Body of pancreas (tissue), 4 donors: Measurements from ENCODE around the gene FAM184B. TPM values are rescaled to one million over a fixed set of nuclear protein-coding genes. Genes with fewer than 3 reads are reported as not detected.

Experiments
- ATAC-seq: fragments of 150-250 bp; one replicate; pipeline ENCODE4 v1.9.1; 2016
- DNase-seq, 4 donors: peaks; one replicate each; pipeline ENCODE4 v3.0.0-alpha.2; 2019
- H3K27ac ChIP-seq, 4 donors: fragments of 200-600 bp; sonication (generic); 1 replicate in 3 of 4; 2 replicates in 1 of 4; pipeline versions ENCODE4 v1.5.1 to v1.6.1; 2016 to 2019; ENCODE audit warnings: mild to moderate bottlenecking in 1 of 4, mixed read lengths in 1 of 4, moderate library complexity in 1 of 4
- H3K27me3 ChIP-seq, 2 donors: fragments of 200-600 bp; sonication (generic); one replicate each; pipeline ENCODE4 v1.6.0; 2016; ENCODE audit warnings: mild to moderate bottlenecking in 1 of 2
- H3K36me3 ChIP-seq, 2 donors: fragments of 200-600 bp; sonication (generic); replicated peaks in 1 of 2; 2 replicates each; pipeline ENCODE4 v1.5.1; 2016; ENCODE audit warnings: low read depth in 2 of 2; ENCODE audit not compliant: insufficient read depth in 1 of 2
- H3K4me1 ChIP-seq: fragments of 200-600 bp; sonication (generic); one replicate; pipeline ENCODE4 v1.6.0; 2016
- H3K4me3 ChIP-seq, 2 donors: fragments of 200-600 bp; sonication (generic); 1 replicate in 1 of 2; 2 replicates in 1 of 2; pipeline ENCODE4 v1.5.1; 2016 to 2019
- H3K9me3 ChIP-seq, 3 donors: fragments of 200-600 bp; sonication (generic); 1 replicate in 2 of 3; 2 replicates in 1 of 3; pipeline ENCODE4 v1.5.1; 2016
- POLR2A ChIP-seq, 3 donors: fragments of 450-650 bp; IDR thresholded peaks; one replicate each; pipeline ENCODE4 v1.6.1; 2016; ENCODE audit warnings: antibody characterized with exemption in 3 of 3, mild to moderate bottlenecking in 2 of 3
- WGBS, 2 donors: methylation state at CpG; one replicate each; pipeline ENCODE4 v1.1.5; 2017; 5-methylcytosine and 5-hydroxymethylcytosine counted together
- intact Hi-C: fragments of 100-400 bp; cut with DNase I; formaldehyde crosslinking; loops from one replicate; pipeline ENCODE4 v1.15.1; 2023
- total RNA-seq, 2 donors: library from RNA; depleted of rRNA; stranded (reverse); fragments of >200 nt; gene quantifications; one replicate each; pipeline ENCODE4 v1.1.0, GENCODE V29; 2016
- TF ChIP-seq, protein P1 (sequence below), 7 experiments: fragments of 450-650 bp in 4 of 7; fragments of 200-600 bp in 3 of 7; sonication (generic) in 3 of 7; IDR thresholded peaks; one replicate each; pipeline ENCODE4 v1.5.1; 2016 to 2019; ENCODE audit warnings: antibody characterized with exemption in 7 of 7

FAM184B gene
- total RNA-seq, 2 donors from 2014 or later: not detected

DNA sequence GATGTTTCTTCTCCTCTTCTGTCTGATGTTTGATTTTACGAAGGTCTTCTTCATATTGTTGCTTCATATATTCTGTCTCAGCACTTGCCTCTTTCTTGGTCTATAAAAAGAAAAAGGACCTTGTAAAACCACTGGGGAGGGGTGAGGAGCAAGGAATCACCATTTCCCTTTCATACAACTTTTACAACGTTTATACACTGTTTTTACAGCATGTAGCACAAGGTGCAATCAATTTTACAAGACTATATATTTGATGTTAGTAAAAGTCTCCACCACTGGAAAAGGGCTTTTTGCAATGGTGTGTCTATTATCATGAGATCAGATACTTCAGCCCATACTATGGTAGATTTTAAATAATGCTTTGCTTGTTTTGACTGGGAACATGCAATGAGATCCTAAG lies 76.3 kb downstream of the FAM184B start:
- no peak overlapping the region for H3K27ac ChIP-seq
- H3K27me3 ChIP-seq: no peaks in the 10 kb centered on the region
- no peak for TF ChIP-seq POLR2A (IDR thresholded peaks at IDR 0.05)
- TF ChIP-seq, protein P1, sequence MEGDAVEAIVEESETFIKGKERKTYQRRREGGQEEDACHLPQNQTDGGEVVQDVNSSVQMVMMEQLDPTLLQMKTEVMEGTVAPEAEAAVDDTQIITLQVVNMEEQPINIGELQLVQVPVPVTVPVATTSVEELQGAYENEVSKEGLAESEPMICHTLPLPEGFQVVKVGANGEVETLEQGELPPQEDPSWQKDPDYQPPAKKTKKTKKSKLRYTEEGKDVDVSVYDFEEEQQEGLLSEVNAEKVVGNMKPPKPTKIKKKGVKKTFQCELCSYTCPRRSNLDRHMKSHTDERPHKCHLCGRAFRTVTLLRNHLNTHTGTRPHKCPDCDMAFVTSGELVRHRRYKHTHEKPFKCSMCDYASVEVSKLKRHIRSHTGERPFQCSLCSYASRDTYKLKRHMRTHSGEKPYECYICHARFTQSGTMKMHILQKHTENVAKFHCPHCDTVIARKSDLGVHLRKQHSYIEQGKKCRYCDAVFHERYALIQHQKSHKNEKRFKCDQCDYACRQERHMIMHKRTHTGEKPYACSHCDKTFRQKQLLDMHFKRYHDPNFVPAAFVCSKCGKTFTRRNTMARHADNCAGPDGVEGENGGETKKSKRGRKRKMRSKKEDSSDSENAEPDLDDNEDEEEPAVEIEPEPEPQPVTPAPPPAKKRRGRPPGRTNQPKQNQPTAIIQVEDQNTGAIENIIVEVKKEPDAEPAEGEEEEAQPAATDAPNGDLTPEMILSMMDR (IDR thresholded peaks at IDR 0.05): no peak
- DNase-seq (no peak), ATAC-seq (no peak)
- no peaks in the 10 kb centered on the region for H3K36me3 ChIP-seq
- H3K9me3 ChIP-seq: no peaks in the 10 kb centered on the region
- H3K4me1 ChIP-seq: peaks cover 11% of the 10 kb centered on the region
- no peak overlapping the region for H3K4me3 ChIP-seq
- 55 to 57% methylated on average over 2 of the region's 2 CpGs for WGBS, 2 donors
- intact Hi-C loops: no loop called here

GRCh38 chr4:17704020-17704650 lies 77.3 kb downstream of the FAM184B start:
- intact Hi-C loops: no loop called here
- ATAC-seq (peak; percentile 58), DNase-seq (peak in 2 of 4 donors; percentile 9 to 18)
- no peaks in the 10 kb centered on the region for H3K27me3 ChIP-seq
- H3K27ac ChIP-seq: no peak overlapping the region
- H3K9me3 ChIP-seq: no peaks in the 10 kb centered on the region
- peaks cover 11% of the 10 kb centered on the region for H3K4me1 ChIP-seq
- no peak overlapping the region for H3K4me3 ChIP-seq
- TF ChIP-seq POLR2A (IDR thresholded peaks at IDR 0.05): no peak
- H3K36me3 ChIP-seq: no peaks in the 10 kb centered on the region
- 33 to 43% methylated on average over 6 of the region's 6 CpGs for WGBS, 2 donors

GRCh38 chr4:17702641-17703040 lies 78.8 kb downstream of the FAM184B start:
- H3K4me3 ChIP-seq: no peak overlapping the region
- no peak for DNase-seq
- H3K36me3 ChIP-seq: no peaks in the 10 kb centered on the region
- H3K9me3 ChIP-seq: no peaks in the 10 kb centered on the region
- H3K27ac ChIP-seq: no peak overlapping the region
- TF ChIP-seq POLR2A (IDR thresholded peaks at IDR 0.05): no peak
- TF ChIP-seq, protein P1 (IDR thresholded peaks at IDR 0.05): no peak
- 63 to 75% methylated on average over 5 of the region's 5 CpGs for WGBS, 2 donors
- no peak for ATAC-seq
- intact Hi-C loops: no loop called here
- H3K27me3 ChIP-seq: no peaks in the 10 kb centered on the region
- peaks cover 15% of the 10 kb centered on the region for H3K4me1 ChIP-seq

- ATAC-seq (no peak), DNase-seq (no peak)
- Histone ChIP-seq H3K4me1 (peaks cover 18% of the 10 kb centered on the region), H3K4me3 (no peak overlapping the region), H3K27ac (no peak overlapping the region), H3K9me3 (no peaks in the 10 kb centered on the region), H3K36me3 (no peaks in the 10 kb centered on the region), H3K27me3 (no peaks in the 10 kb centered on the region)
- TF ChIP-seq, protein P1 (IDR thresholded peaks at IDR 0.05): no peak
- no peak for TF ChIP-seq POLR2A (IDR thresholded peaks at IDR 0.05)
- intact Hi-C loops: no loop called here
- 87 to 96% methylated on average over 4 of the region's 4 CpGs for WGBS, 2 donors
These were observed 79.5 kb downstream of the FAM184B start for GRCh38 chr4:17701882-17702281.

- peaks cover 18% of the 10 kb centered on the region for H3K4me1 ChIP-seq
- TF ChIP-seq POLR2A (IDR thresholded peaks at IDR 0.05): no peak
- TF ChIP-seq, protein P1 (IDR thresholded peaks at IDR 0.05): no peak
- 80 to 90% methylated on average over 8 of the region's 8 CpGs for WGBS, 2 donors
These were observed 80.1 kb downstream of the FAM184B start for GRCh38 chr4:17701138-17701839.

More at GRCh38 chr4:17701138-17701839, 80.1 kb downstream of the FAM184B start:
- Histone ChIP-seq H3K4me3 (no peak overlapping the region), H3K9me3 (no peaks in the 10 kb centered on the region), H3K27ac (no peak overlapping the region), H3K36me3 (no peaks in the 10 kb centered on the region), H3K27me3 (no peaks in the 10 kb centered on the region)
- DNase-seq (no peak), ATAC-seq (no peak)
- intact Hi-C loops: no loop called here
